Breast epithelium (tissue), 3 donors: Measurements from ENCODE around the gene PRCC.

Source experiments
- CTCF ChIP-seq, 3 donors: fragments of 450-650 bp; IDR thresholded peaks; one replicate each; pipeline ENCODE4 v1.5.1; 2016 to 2017; ENCODE audit warnings: antibody characterized with exemption in 3 of 3, mild to moderate bottlenecking in 3 of 3, moderate library complexity in 3 of 3
- POLR2A ChIP-seq: fragments of 450-650 bp; IDR thresholded peaks from one replicate; pipeline ENCODE4 v1.6.1; 2016; ENCODE audit warnings: antibody characterized with exemption, mild to moderate bottlenecking, moderate library complexity
- POLR2AphosphoS5 ChIP-seq, 3 donors: sonication (generic); formaldehyde crosslinking; IDR thresholded peaks; one replicate each; pipeline ENCODE4 v1.6.1; 2017; ENCODE audit warnings: antibody characterized with exemption in 3 of 3

DNA sequence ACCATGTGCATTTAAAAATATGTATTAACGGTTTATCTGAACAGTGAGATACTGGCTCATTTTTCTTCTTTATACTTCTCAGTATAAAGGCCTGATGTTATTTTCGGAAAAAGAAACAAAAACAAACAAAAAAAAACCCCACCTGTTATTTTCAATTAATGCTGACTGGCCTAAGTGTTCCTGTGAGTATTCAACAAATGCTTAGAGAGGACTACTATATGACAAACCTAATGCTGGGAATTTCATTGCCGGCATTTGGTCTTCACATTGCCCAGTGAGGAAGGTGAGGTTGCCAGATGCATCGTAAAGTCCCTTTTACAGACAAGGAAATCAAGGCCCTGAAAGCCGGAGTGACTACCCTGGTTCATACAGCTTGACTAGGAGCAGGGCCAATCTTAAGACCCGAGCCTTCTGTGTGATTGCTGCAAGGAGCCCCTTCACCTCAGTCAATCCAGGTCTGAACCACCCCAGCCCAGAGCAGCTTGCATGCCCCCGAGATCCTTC, 27.0 kb upstream of the PRCC start:
- TF ChIP-seq POLR2AphosphoS5 (IDR thresholded peaks at IDR 0.05) (no peak), CTCF (IDR thresholded peaks at IDR 0.05) (no peak), POLR2A (no peak)
